Kasumi-1 (cell line): ENCODE data around the gene IQCE.
"Not testable (repeated sequence)": the region's sequence is repeated elsewhere in the genome, so short reads cannot be mapped to it uniquely, and the experiment has no call there.

Experiments
- DNase-seq, 2 experiments: peaks; one replicate each; lab custom pipeline; 2025; lab: John Stamatoyannopoulos, UW

IQCE gene

GRCh38 chr7:2533566-2533965, 25.2 kb upstream of the IQCE start:
- not testable (repeated sequence) for DNase-seq

- DNase-seq = not testable (repeated sequence)
Measured at GRCh38 chr7:2534214-2534613, 24.6 kb upstream of the IQCE start.

GRCh38 chr7:2535872-2536627, 22.7 kb upstream of the IQCE start:
- not testable (repeated sequence) for DNase-seq

GRCh38 chr7:2537981-2538851, 20.6 kb upstream of the IQCE start:
- no peak for DNase-seq

GRCh38 chr7:2539031-2539911, 19.5 kb upstream of the IQCE start:
- DNase-seq = no peak

- DNase-seq = no peak
Measured at GRCh38 chr7:2540133-2540532, 18.6 kb upstream of the IQCE start.

- DNase-seq = no peak
Measured at GRCh38 chr7:2540641-2541051, 18.1 kb upstream of the IQCE start.

- no peak for DNase-seq
Measured at GRCh38 chr7:2541291-2542010, 17.3 kb upstream of the IQCE start.

- DNase-seq = no peak
Measured at GRCh38 chr7:2542011-2542915, 16.5 kb upstream of the IQCE start.

- no peak for DNase-seq
Measured at GRCh38 chr7:2542916-2543871, 15.6 kb upstream of the IQCE start.

GRCh38 chr7:2544541-2545188, 14.1 kb upstream of the IQCE start:
- no peak for DNase-seq

GRCh38 chr7:2545746-2546425, 12.9 kb upstream of the IQCE start:
- no peak for DNase-seq

- no peak for DNase-seq
Measured at GRCh38 chr7:2546776-2547586, 11.8 kb upstream of the IQCE start.

GRCh38 chr7:2551418-2551817, 7.4 kb upstream of the IQCE start:
- no peak for DNase-seq

- no peak for DNase-seq
Measured at GRCh38 chr7:2553108-2553507, 5.7 kb upstream of the IQCE start.

- DNase-seq = no peak
Measured at GRCh38 chr7:2553831-2554581, 4.8 kb upstream of the IQCE start.
